ENCODE results near the gene DCAF17.

GRCh38 chr2:171433763-171434012 lies 338 bp upstream of the DCAF17 start, which contains the start of gene METTL8:
- TF ChIP-seq CTCF (conservative IDR thresholded peaks at IDR 0.05; ENCODE audit: low read length) (peak; percentile 91), EZH2phosphoT487 (IDR thresholded peaks at IDR 0.05; ENCODE audit: borderline replicate concordance, low read depth, low read length) (no peak)
